Psoas muscle (tissue), 8 donors: ENCODE measurements around the gene SSTR5. TPM values are rescaled to one million over a fixed set of nuclear protein-coding genes. Genes with fewer than 3 reads are reported as not detected.

ENCODE experiments used
- ATAC-seq, 4 donors: fragments of 200-7000 bp; cut with Tn5 transposase; one replicate each; pipeline ENCODE4 v1.9.1; 2020; ENCODE audit warnings: moderate library complexity in 3 of 4, mild to moderate bottlenecking in 2 of 4
- DNase-seq, 2 donors: peaks; one replicate each; pipeline ENCODE4 v3.0.0-alpha.2; 2020
- H3K27ac ChIP-seq: fragments of 200-600 bp; one replicate; pipeline ENCODE4 v1.8.0; 2022
- H3K27me3 ChIP-seq, 3 donors: fragments of 200-600 bp in 1 of 3; one replicate each; pipeline versions ENCODE4 v1.6.1 to v1.8.0; 2013 to 2022; ENCODE audit warnings: low read length in 2 of 3, mild to moderate bottlenecking in 2 of 3, moderate library complexity in 1 of 3; ENCODE audit not compliant: insufficient read depth in 3 of 3
- H3K36me3 ChIP-seq, 2 donors: fragments of 200-600 bp in 1 of 2; one replicate each; pipeline versions ENCODE4 v1.6.1 to v1.8.0; 2013 to 2022; ENCODE audit warnings: low read depth in 1 of 2, mild to moderate bottlenecking in 1 of 2, moderate library complexity in 1 of 2; ENCODE audit not compliant: insufficient read depth in 1 of 2
- H3K4me1 ChIP-seq: fragments of 200-600 bp; one replicate; pipeline ENCODE4 v1.8.0; 2022
- H3K4me3 ChIP-seq: fragments of 200-600 bp; one replicate; pipeline ENCODE4 v1.8.0; 2022; ENCODE audit warnings: mild to moderate bottlenecking
- H3K9me3 ChIP-seq: fragments of 200-600 bp; one replicate; pipeline ENCODE4 v1.8.0; 2022
- WGBS, 3 donors: extraction: QIAGEN DNeasy Blood & Tissue Kit; methylation state at CpG; one replicate each; pipeline versions ENCODE4 v1.1.6 to v1.1.7; 2013; 5-methylcytosine and 5-hydroxymethylcytosine counted together
- intact Hi-C, 2 donors: fragments of 100-400 bp; cut with DNase I; formaldehyde crosslinking; loops; one replicate each; pipeline versions ENCODE4 v1.11.0 to v1.14.2; 2022
- polyA plus RNA-seq, 3 donors: library from polyadenylated mRNA; stranded (reverse); fragments of 200-250 nt; gene quantifications; one replicate each; pipeline ENCODE4 v1.2.3, GENCODE V29; 2013
- total RNA-seq, 4 donors: library from RNA; stranded (reverse); fragmentation: NEBNext Ultra II Directional in 2 of 4; extraction: Animal tissue kit (Norgen Biotek cat#: 25700) in 2 of 4; gene quantifications; one replicate each; pipeline versions ENCODE4 v1.2.1 to v1.2.4, GENCODE V29; 2021 to 2023
- TF ChIP-seq, protein P1 (sequence below): fragments of 200-600 bp; IDR thresholded peaks from one replicate; pipeline ENCODE4 v1.8.0; 2022; ENCODE audit warnings: antibody characterized with exemption
- donor health status: healthy with polysubstance abuse.
- donor health status: DM: no; HTN: no; CAD: no; lungs with moderate emphysema.
- donor health status: Bipolar disorder and iron deficiency.
- donor health status: healthy.
- donor health status: DM: yes; HTN: yes; CAD: no.
- donor health status: DM: no; HTN: no; CAD: no.
- donor health status: DM: no; HTN: no; CAD: no.
- donor health status: DM: yes; HTN: yes; CAD: no.

The SSTR5 gene
- total and polyA plus RNA-seq, 7 donors: 0.03 to 0.32 (median 0.08) TPM; not detected in 3

DNA sequence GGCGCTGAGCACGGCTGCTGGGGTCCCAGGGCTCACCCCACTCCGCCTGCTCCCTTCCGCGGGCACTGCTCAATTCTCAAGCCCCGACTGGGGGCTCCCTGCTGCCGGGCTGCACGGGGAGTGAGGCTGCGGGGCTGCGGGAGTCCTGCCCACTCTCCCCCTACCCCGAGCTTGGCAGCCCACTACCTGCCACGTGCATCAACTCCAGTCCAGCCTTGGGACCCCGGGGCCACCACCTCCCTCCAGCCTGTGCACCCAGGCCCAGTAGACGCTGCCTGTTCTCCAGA, 43.3 kb upstream of the SSTR5 start:
- Histone ChIP-seq H3K27me3 (peaks cover 0 to 59% (median 20%) of the 10 kb centered on the region in 3 donors), H3K27ac (no peak overlapping the region), H3K4me3 (no peak overlapping the region), H3K9me3 (no peaks in the 10 kb centered on the region), H3K4me1 (no peaks in the 10 kb centered on the region), H3K36me3 (no peaks in the 10 kb centered on the region)
- TF ChIP-seq, protein P1, sequence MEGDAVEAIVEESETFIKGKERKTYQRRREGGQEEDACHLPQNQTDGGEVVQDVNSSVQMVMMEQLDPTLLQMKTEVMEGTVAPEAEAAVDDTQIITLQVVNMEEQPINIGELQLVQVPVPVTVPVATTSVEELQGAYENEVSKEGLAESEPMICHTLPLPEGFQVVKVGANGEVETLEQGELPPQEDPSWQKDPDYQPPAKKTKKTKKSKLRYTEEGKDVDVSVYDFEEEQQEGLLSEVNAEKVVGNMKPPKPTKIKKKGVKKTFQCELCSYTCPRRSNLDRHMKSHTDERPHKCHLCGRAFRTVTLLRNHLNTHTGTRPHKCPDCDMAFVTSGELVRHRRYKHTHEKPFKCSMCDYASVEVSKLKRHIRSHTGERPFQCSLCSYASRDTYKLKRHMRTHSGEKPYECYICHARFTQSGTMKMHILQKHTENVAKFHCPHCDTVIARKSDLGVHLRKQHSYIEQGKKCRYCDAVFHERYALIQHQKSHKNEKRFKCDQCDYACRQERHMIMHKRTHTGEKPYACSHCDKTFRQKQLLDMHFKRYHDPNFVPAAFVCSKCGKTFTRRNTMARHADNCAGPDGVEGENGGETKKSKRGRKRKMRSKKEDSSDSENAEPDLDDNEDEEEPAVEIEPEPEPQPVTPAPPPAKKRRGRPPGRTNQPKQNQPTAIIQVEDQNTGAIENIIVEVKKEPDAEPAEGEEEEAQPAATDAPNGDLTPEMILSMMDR: no peak
- no peak for DNase-seq
- ATAC-seq: no peak
- 69 to 75% (median 74%) methylated on average over 13 to 14 of the region's 14 CpGs for WGBS, 3 donors
- intact Hi-C loops: loop anchor here in 1 of 2 donors (10.0 kb wide), 1 partner anchor 64 kb away; no protein-coding TSS in a partner anchor

DNA sequence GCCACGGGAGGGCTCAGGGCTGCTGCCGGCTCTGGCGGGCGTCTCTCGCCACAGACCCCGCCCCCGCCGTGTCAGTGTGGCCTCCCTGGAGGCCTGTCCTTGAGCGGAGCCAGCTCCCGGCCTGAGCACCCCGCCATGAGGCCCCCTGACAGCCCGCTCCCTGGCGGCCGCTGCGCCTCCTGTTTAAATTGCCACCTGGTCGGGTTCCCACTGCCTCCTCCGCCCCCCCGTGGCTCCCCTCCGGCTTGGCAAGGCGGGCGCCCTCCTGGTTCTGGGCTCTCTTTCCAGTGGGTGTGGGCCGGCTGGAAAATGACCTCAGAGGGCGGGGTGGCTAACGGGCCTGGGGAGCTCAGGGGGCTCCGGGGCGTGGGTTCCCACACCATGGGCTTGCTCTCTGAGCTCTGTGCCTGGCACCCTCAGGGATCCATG, 42.1 kb upstream of the SSTR5 start:
- DNase-seq (no peak), ATAC-seq (no peak)
- Histone ChIP-seq H3K4me3 (no peak overlapping the region), H3K27ac (no peak overlapping the region), H3K36me3 (no peaks in the 10 kb centered on the region), H3K4me1 (no peaks in the 10 kb centered on the region), H3K9me3 (no peaks in the 10 kb centered on the region), H3K27me3 (peaks cover 0 to 63% (median 22%) of the 10 kb centered on the region in 3 donors)
- intact Hi-C loops: loop anchor here in 1 of 2 donors (10.0 kb wide), 1 partner anchor 116 kb away; no protein-coding TSS in a partner anchor
- WGBS, 3 donors: 13 to 16% (median 16%) methylated on average over 11 to 26 of the region's 26 CpGs
- TF ChIP-seq, protein P1: no peak

DNA sequence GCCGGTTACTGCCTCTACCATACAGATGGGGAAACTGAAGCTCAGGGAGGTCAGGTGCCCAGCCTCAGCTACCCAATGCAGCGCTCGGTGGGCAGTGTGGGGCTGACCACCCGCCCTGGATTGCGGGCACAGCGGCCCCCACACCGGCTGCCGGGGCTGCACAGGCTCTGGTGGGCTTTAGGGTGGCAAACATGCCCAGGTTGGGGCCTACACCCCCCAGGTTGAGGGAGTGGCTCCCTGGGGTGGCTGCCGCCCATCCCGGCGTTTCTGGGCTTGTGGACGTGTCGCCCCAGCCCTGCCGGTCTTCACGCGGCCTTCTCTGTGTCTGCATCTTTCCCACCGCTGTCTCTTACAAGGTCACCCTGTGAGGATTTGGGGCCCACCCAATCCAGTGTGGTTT, 40.9 kb upstream of the SSTR5 start:
- WGBS, 3 donors: 91 to 94% (median 93%) methylated on average over 15 to 17 of the region's 17 CpGs
- no peak overlapping the region for H3K4me3 ChIP-seq
- no peaks in the 10 kb centered on the region for H3K4me1 ChIP-seq
- DNase-seq (no peak), ATAC-seq (no peak)
- peaks cover 0 to 64% (median 22%) of the 10 kb centered on the region in 3 donors for H3K27me3 ChIP-seq
- no peaks in the 10 kb centered on the region for H3K9me3 ChIP-seq
- intact Hi-C loops: loop anchor here in 1 of 2 donors (10.0 kb wide), 1 partner anchor 117 kb away; no protein-coding TSS in a partner anchor
- H3K27ac ChIP-seq: no peak overlapping the region
- no peaks in the 10 kb centered on the region for H3K36me3 ChIP-seq
- TF ChIP-seq, protein P1: no peak

DNA sequence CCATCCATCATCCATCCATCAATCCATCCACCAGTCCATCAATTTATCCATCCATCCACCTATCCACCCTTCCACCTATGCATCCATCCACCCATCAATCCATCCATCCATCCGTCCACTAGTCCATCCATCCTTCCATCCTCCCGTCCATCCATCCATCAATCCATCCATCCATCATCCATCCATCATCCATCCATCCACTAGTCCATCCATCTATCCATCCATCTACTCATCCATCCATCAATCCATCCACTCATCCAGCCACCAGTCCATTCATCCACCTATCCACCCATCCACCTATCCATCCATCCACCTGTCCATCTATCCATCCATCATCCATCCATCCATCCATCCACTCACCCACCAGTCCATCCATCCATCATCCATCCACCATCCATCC, 39.9 kb upstream of the SSTR5 start:
- Histone ChIP-seq H3K36me3 (no peaks in the 10 kb centered on the region), H3K4me1 (no peaks in the 10 kb centered on the region), H3K4me3 (no peak overlapping the region), H3K27me3 (peaks cover 0 to 70% (median 26%) of the 10 kb centered on the region in 3 donors), H3K27ac (no peak overlapping the region), H3K9me3 (no peaks in the 10 kb centered on the region)
- ATAC-seq (no peak), DNase-seq (no peak)
- TF ChIP-seq, protein P1: no peak
- intact Hi-C loops: loop anchor here in 1 of 2 donors (10.0 kb wide), 1 partner anchor 118 kb away; no protein-coding TSS in a partner anchor
- WGBS, 3 donors: 93 to 99% (median 94%) methylated on average over 2 of the region's 2 CpGs

DNA sequence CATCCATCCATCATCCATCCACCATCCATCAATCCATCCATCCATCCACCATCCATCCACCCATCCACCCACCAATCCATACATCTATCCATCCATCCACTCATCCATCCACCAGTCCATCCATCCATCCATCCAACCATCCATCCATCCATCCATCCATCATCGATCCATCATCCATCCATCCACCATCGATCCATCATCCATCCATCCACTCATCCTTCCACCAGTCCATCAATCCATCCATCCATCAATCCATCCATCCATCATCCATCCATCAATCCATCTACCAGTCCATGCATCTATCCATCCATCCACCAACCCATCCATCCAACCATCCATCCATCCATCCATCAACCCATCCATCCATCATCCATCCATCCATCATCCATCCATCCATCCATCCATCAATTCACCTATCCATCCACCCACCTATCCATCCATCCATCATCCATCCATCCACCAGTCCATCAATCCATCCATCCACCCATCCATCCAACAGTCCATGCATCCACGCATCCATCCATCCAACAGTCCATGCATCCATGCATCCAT, 39.3 kb upstream of the SSTR5 start:
- Histone ChIP-seq H3K4me1 (no peaks in the 10 kb centered on the region), H3K27ac (no peak overlapping the region), H3K27me3 (peaks cover 0 to 73% (median 26%) of the 10 kb centered on the region in 3 donors), H3K4me3 (no peak overlapping the region), H3K36me3 (no peaks in the 10 kb centered on the region), H3K9me3 (no peaks in the 10 kb centered on the region)
- ATAC-seq (no peak), DNase-seq (no peak)
- TF ChIP-seq, protein P1: no peak
- intact Hi-C loops: loop anchor here in 1 of 2 donors (10.0 kb wide), 1 partner anchor 118 kb away; no protein-coding TSS in a partner anchor
- 97 to 100% (median 98%) methylated on average over 3 of the region's 3 CpGs for WGBS, 3 donors
